Endothelial cell of umbilical vein (primary cell): ENCODE results near the gene MACROD2. TPM values are rescaled to one million over a fixed set of nuclear protein-coding genes. Genes with fewer than 3 reads are reported as not detected.

Source experiments
- Bru-seq: library from RNA; stranded (reverse); fragments of 400-500 nt; gene quantifications from one replicate; lab custom pipeline; 2021; lab: Mats Ljungman, UMichigan
- BruChase-seq, 2 experiments: library from RNA; stranded (reverse); fragments of 400-500 nt; gene quantifications; one replicate each; lab custom pipeline; 2021; lab: Mats Ljungman, UMichigan
- BruUV-seq: library from RNA; stranded (reverse); fragments of 400-500 nt; replicated peaks from 2 replicates; lab custom pipeline; 2021; lab: Mats Ljungman, UMichigan
- CTCF ChIA-PET: fragments of 300-600, 350-600 bp; sonication (Branson Sonifier 250); formaldehyde crosslinking; loops from one replicate; lab custom pipeline; 2021; ENCODE audit warnings: antibody characterized with exemption, inconsistent platforms; lab: Charles Lee
- POLR2A ChIA-PET: fragments of 300-600, 350-600 bp; sonication (Branson Sonifier 250); formaldehyde crosslinking; loops from one replicate; lab custom pipeline; 2021; ENCODE audit warnings: antibody characterized with exemption, inconsistent platforms; lab: Charles Lee
- DNase-seq: peaks from one replicate; pipeline ENCODE4 v3.0.0-alpha.2; 2011; ENCODE audit warnings: low read depth, low spot score
- FAIRE-seq: peaks from 2 replicates; lab custom pipeline; 2011; peaks lifted over from hg19 to GRCh38; lab: Jason Lieb, UNC
- H2AFZ ChIP-seq: 2 replicates; pipeline ENCODE4 v1.6.0; 2012; ENCODE audit warnings: low read depth, low read length, control low read depth, inconsistent platforms
- H3K27ac ChIP-seq: 2 replicates; pipeline ENCODE4 v1.5.1; 2011; ENCODE audit warnings: low read depth, mild to moderate bottlenecking, control low read depth, low read length, moderate library complexity; ENCODE audit not compliant: insufficient read depth
- H3K27me3 ChIP-seq, 2 experiments: 2 replicates each; pipeline versions ENCODE4 v1.6.0 to v1.6.1; 2011; ENCODE audit warnings: low read length in 2 of 2, mixed read lengths in 1 of 2; ENCODE audit not compliant: control insufficient read depth in 2 of 2, insufficient read depth in 2 of 2
- H3K36me3 ChIP-seq, 2 experiments: 2 replicates in 1 of 2; 3 replicates in 1 of 2; pipeline ENCODE4 v1.5.1; 2011; ENCODE audit warnings: low read length in 2 of 2, mild to moderate bottlenecking in 1 of 2, moderate library complexity in 1 of 2; ENCODE audit not compliant: control insufficient read depth in 2 of 2, insufficient read depth in 2 of 2; ENCODE audit errors: extremely low read depth in 1 of 2
- H3K4me1 ChIP-seq: 3 replicates; pipeline ENCODE4 v1.5.1; 2011; ENCODE audit warnings: mild to moderate bottlenecking, low read length; ENCODE audit not compliant: control insufficient read depth, insufficient read depth; ENCODE audit errors: extremely low read depth
- H3K4me2 ChIP-seq: 2 replicates; pipeline ENCODE4 v1.6.1; 2011; ENCODE audit warnings: low read length, control low read depth, mixed read lengths; ENCODE audit not compliant: insufficient read depth
- H3K4me3 ChIP-seq, 3 experiments: fragments of 200-600 bp in 1 of 3; sonication (generic), shearing (Covaris generic) in 1 of 3; replicated peaks in 1 of 3; 2 replicates each; pipeline ENCODE4 v1.5.1; 2011 to 2016; ENCODE audit warnings: control low read depth in 3 of 3, low read length in 3 of 3, mild to moderate bottlenecking in 2 of 3, inconsistent platforms in 1 of 3, low read depth in 1 of 3, moderate library complexity in 1 of 3; ENCODE audit not compliant: insufficient read depth in 1 of 3
- H3K79me2 ChIP-seq: 2 replicates; pipeline ENCODE4 v1.6.0; 2012; ENCODE audit warnings: low read length, inconsistent platforms; ENCODE audit not compliant: control insufficient read depth, insufficient read depth
- H3K9ac ChIP-seq: replicated peaks from 2 replicates; pipeline ENCODE3; 2011; ENCODE audit warnings: low read length, control low read depth; ENCODE audit not compliant: insufficient read depth; ENCODE audit errors: extremely low read depth
- H3K9me1 ChIP-seq: replicated peaks from 3 replicates; pipeline ENCODE4 v1.6.0; 2011; ENCODE audit warnings: mild to moderate bottlenecking, low read length; ENCODE audit not compliant: control insufficient read depth, insufficient read depth; ENCODE audit errors: extremely low read depth
- H3K9me3 ChIP-seq: replicated peaks from 2 replicates; pipeline ENCODE4 v1.5.1; 2012; ENCODE audit warnings: low read length, inconsistent platforms; ENCODE audit not compliant: control insufficient read depth, insufficient read depth
- H4K20me1 ChIP-seq: replicated peaks from 2 replicates; pipeline ENCODE3; 2011; ENCODE audit warnings: mild to moderate bottlenecking, low read length; ENCODE audit not compliant: control insufficient read depth, insufficient read depth; ENCODE audit errors: extremely low read depth
- CTCF ChIP-seq, 2 donors: IDR thresholded peaks; 1 replicate in 1 of 2; 2 replicates in 1 of 2; pipeline ENCODE4 v1.5.1; 2011; ENCODE audit warnings: low read length in 2 of 2, mild to moderate bottlenecking in 2 of 2, moderate library complexity in 2 of 2, control low read depth in 1 of 2, inconsistent platforms in 1 of 2, low read depth in 1 of 2; ENCODE audit not compliant: insufficient read depth in 1 of 2; ENCODE audit errors: extremely low read depth in 1 of 2
- EZH2 ChIP-seq: IDR thresholded peaks from 2 replicates; pipeline ENCODE4 v1.6.1; 2012; ENCODE audit warnings: borderline replicate concordance, low read depth, mild to moderate bottlenecking, moderate library complexity, low read length, inconsistent platforms; ENCODE audit not compliant: severe bottlenecking
- FOS ChIP-seq: IDR thresholded peaks from 2 replicates; pipeline ENCODE4 v1.6.1; 2011; ENCODE audit warnings: mild to moderate bottlenecking, low read length, moderate library complexity, borderline replicate concordance; ENCODE audit not compliant: insufficient read depth
- GATA2 ChIP-seq: IDR thresholded peaks from 2 replicates; pipeline ENCODE4 v1.7.0; 2011; ENCODE audit warnings: low read depth, mild to moderate bottlenecking, moderate library complexity, mixed read lengths, low read length; ENCODE audit not compliant: insufficient read length, insufficient read depth
- JUN ChIP-seq: IDR thresholded peaks from 2 replicates; pipeline ENCODE4 v1.6.1; 2011; ENCODE audit warnings: borderline replicate concordance, low read depth; ENCODE audit not compliant: insufficient read length, insufficient read depth
- MAX ChIP-seq: IDR thresholded peaks from 2 replicates; pipeline ENCODE4 v1.6.1; 2011; ENCODE audit not compliant: insufficient read depth, insufficient read length
- MYC ChIP-seq: IDR thresholded peaks from one replicate; pipeline ENCODE4 v1.6.1; 2011; ENCODE audit warnings: mild to moderate bottlenecking, low read depth, low read length
- POLR2A ChIP-seq: IDR thresholded peaks from 2 replicates; pipeline ENCODE4 v1.6.1; 2012; ENCODE audit warnings: low read depth, mild to moderate bottlenecking, control low read depth, low read length
- POLR2AphosphoS5 ChIP-seq: IDR thresholded peaks from 2 replicates; pipeline ENCODE4 v1.6.1; 2012; ENCODE audit warnings: low read depth, mild to moderate bottlenecking, control low read depth, low read length, moderate library complexity; ENCODE audit not compliant: insufficient read depth
- dilution Hi-C: fragments of 300-500 bp; cut with MboI; formaldehyde crosslinking; loops from one replicate; pipeline ENCODE4 v1.15.0; 2019; ENCODE audit warnings: low sequenced_read_pairs; ENCODE audit not compliant: extremely low pct_ligation_motif_present
- intact Hi-C: fragments of 100-400 bp; cut with micrococcal nuclease; formaldehyde crosslinking; loops from one replicate; pipeline ENCODE4 v1.10.0; 2022
- long read RNA-seq: library from polyadenylated mRNA; stranded (forward); transcript quantifications from one replicate; pipeline ENCODE4 v2.0.0, GENCODE V29; 2021
- polyA minus RNA-seq, 3 experiments: library from RNA; depleted of rRNA, polyadenylated mRNA; stranded (reverse); fragments of >200 nt; gene quantifications; 1 replicate in 1 of 3; 2 replicates in 2 of 3; pipeline ENCODE4 v1.2.3, GENCODE V29; 2011
- polyA plus RNA-seq, 4 experiments: library from polyadenylated mRNA; depleted of rRNA in 3 of 4; stranded (reverse) in 3 of 4; unstranded in 1 of 4; fragments of >200 nt; gene quantifications; 2 replicates each; pipeline versions ENCODE4 v1.2.1 to v1.2.3, GENCODE V29; 2011 to 2012; ENCODE audit warnings: missing spikeins in 1 of 4
- total RNA-seq: library from RNA; stranded (reverse); gene quantifications from 2 replicates; pipeline ENCODE4 v1.2.3, GENCODE V29; 2021

The MACROD2 gene
- 0.73 and 0.97 TPM in 2 replicates for total RNA-seq
- 0.11 and 0.46 TPM in 2 replicates for polyA plus RNA-seq
- polyA plus RNA-seq (2011; cell fraction: cytosol; rRNA removed) = 0.06 and 0.18 TPM in 2 replicates
- polyA plus RNA-seq (2011; cell fraction: nucleus; rRNA removed) = 0.46 and 0.64 TPM in 2 replicates
- polyA plus RNA-seq (2012) = 0.11 TPM in 1 of 2 replicates, not detected in the other
- polyA minus RNA-seq = 0.32 and 1.1 TPM in 2 replicates
- 2.5 TPM for polyA minus RNA-seq (2011; cell fraction: cytosol; rRNA and poly(A)+ RNA removed)
- 2.3 and 2.9 TPM in 2 replicates for polyA minus RNA-seq (2011; cell fraction: nucleus; rRNA and poly(A)+ RNA removed)
- Bru-seq, nascent RNA = percentile 19 among the genes with signal in this experiment
- percentile 24 among the genes with signal in this experiment for BruChase-seq, experiment 1, labeled RNA remaining after a 6-hour chase
- BruChase-seq, experiment 2, labeled RNA remaining after a 2-hour chase = percentile 25 among the genes with signal in this experiment
- long read RNA-seq, partial matches to known transcripts = 0 of 1 reads
- long read RNA-seq, other reads (novel, unspliced or antisense) = 0 of 1 reads

- peak within 1 kb of the TSS; percentile 77 for H3K4me2 ChIP-seq
- ChIA-PET POLR2A (no interaction called here), CTCF (no interaction called here)
- TF ChIP-seq FOS (no peak), MYC (no peak), CTCF (IDR thresholded peaks at IDR 0.05; ENCODE audit: extremely low read depth in 1 of 2, insufficient read depth in 1 of 2, low read depth in 1 of 2, low read length in 2 of 2) (no peak), POLR2A (no peak), JUN (no peak), POLR2AphosphoS5 (no peak), MAX (no peak), GATA2 (no peak), EZH2 (no peak)
- no peaks in the 10 kb centered on the region for H3K9me3 ChIP-seq
- no peaks in the 10 kb centered on the region for H3K9me1 ChIP-seq
- dilution Hi-C loops (no loop called here), intact Hi-C loops (no loop called here)
- no peaks in the 10 kb centered on the region for H3K36me3 ChIP-seq
- H2AFZ ChIP-seq = peak within 1 kb of the TSS; percentile 87
- no peaks in the 10 kb centered on the region for H4K20me1 ChIP-seq
- DNase-seq = peak; percentile 94
- no peaks in the 10 kb centered on the region for H3K79me2 ChIP-seq
- H3K4me3 ChIP-seq = peak within 1 kb of the TSS; percentile 37 to 77 (median 47)
- H3K27ac ChIP-seq = no peak within 1 kb of the TSS
- peaks cover 3% of the 10 kb centered on the region for H3K4me1 ChIP-seq
- BruUV-seq = no TSS peak
- no peak within 1 kb of the TSS for H3K9ac ChIP-seq
- H3K27me3 ChIP-seq = peaks cover 0 to 5% of the 10 kb centered on the region in 2 experiments
- FAIRE-seq = peak; percentile 93
These were observed at the start of gene MACROD2 for GRCh38 chr20:13995086-13995665. Gene MACROD2 (plus strand): TSS chr20:13995516.
